HepG2 (cell line): ENCODE results near the gene LCMT2. TPM values are rescaled to one million over a fixed set of nuclear protein-coding genes. Genes with fewer than 3 reads are reported as not detected.

Experiments used
- ATM ChIP-seq: fragments of 450-650 bp; IDR thresholded peaks from 2 replicates; pipeline ENCODE4 v1.7.1; 2017; ENCODE audit warnings: mild to moderate bottlenecking, borderline replicate concordance
- CTCF ChIP-seq: sonication (generic); formaldehyde crosslinking; IDR thresholded peaks from 2 replicates; pipeline ENCODE4 v1.5.0; 2020; ENCODE audit warnings: mild to moderate bottlenecking, missing genetic modification reagents, moderate library complexity
- ELF3 ChIP-seq: IDR thresholded peaks from 2 replicates; pipeline ENCODE4 v1.6.1; 2016; ENCODE audit warnings: missing genetic modification reagents, missing compliant biosample characterization
- ESRRA ChIP-seq: sonication (generic); formaldehyde crosslinking; IDR thresholded peaks from 2 replicates; pipeline ENCODE4 v1.5.1; 2020; ENCODE audit warnings: mild to moderate bottlenecking, low read depth, missing genetic modification reagents
- MED8 ChIP-seq: sonication (generic); formaldehyde crosslinking; IDR thresholded peaks from 2 replicates; pipeline ENCODE4 v1.8.1; 2023; ENCODE audit warnings: mild to moderate bottlenecking, missing genetic modification reagents; ENCODE audit not compliant: insufficient replicate concordance
- MEIS2 ChIP-seq: sonication (generic); formaldehyde crosslinking; IDR thresholded peaks from 2 replicates; pipeline ENCODE4 v1.9.0; 2021; ENCODE audit warnings: mild to moderate bottlenecking, missing genetic modification reagents
- MLLT10 ChIP-seq: sonication (generic); formaldehyde crosslinking; IDR thresholded peaks from 2 replicates; pipeline ENCODE4 v1.4.0; 2020; ENCODE audit warnings: missing genetic modification reagents
- PHB2 ChIP-seq: fragments of 450-650 bp; IDR thresholded peaks from 2 replicates; pipeline ENCODE4 v1.6.1; 2018; ENCODE audit not compliant: partially characterized antibody
- ZBTB26 ChIP-seq: IDR thresholded peaks from 2 replicates; pipeline ENCODE4 v1.6.1; 2016; ENCODE audit warnings: missing compliant biosample characterization, missing genetic modification reagents, borderline replicate concordance
- ZBTB7B ChIP-seq: sonication (generic); formaldehyde crosslinking; IDR thresholded peaks from 2 replicates; pipeline ENCODE4 v1.4.0; 2020; ENCODE audit warnings: missing genetic modification reagents
- ZFP36L2 ChIP-seq: sonication (generic); formaldehyde crosslinking; IDR thresholded peaks from 2 replicates; pipeline ENCODE4 v1.4.0; 2020; ENCODE audit warnings: missing genetic modification reagents
- ZFP82 ChIP-seq: sonication (generic); formaldehyde crosslinking; IDR thresholded peaks from 2 replicates; pipeline ENCODE4 v1.5.1; 2020; ENCODE audit warnings: mild to moderate bottlenecking, missing genetic modification reagents, borderline replicate concordance
- ZNF382 ChIP-seq: sonication (generic); formaldehyde crosslinking; IDR thresholded peaks from 2 replicates; pipeline ENCODE4 v1.5.0; 2020; ENCODE audit warnings: missing genetic modification reagents, mild to moderate bottlenecking, borderline replicate concordance
- ZNF605 ChIP-seq: sonication (generic); formaldehyde crosslinking; IDR thresholded peaks from 2 replicates; pipeline ENCODE4 v1.8.0; 2022; ENCODE audit warnings: mild to moderate bottlenecking, missing genetic modification reagents
- ZNF615 ChIP-seq: sonication (generic); formaldehyde crosslinking; IDR thresholded peaks from 2 replicates; pipeline ENCODE4 v1.5.0; 2020; ENCODE audit warnings: mild to moderate bottlenecking, missing genetic modification reagents, borderline replicate concordance
- ZSCAN25 ChIP-seq: sonication (generic); formaldehyde crosslinking; IDR thresholded peaks from 2 replicates; pipeline ENCODE4 v1.8.0; 2022; ENCODE audit warnings: mild to moderate bottlenecking, missing genetic modification reagents
- polyA plus RNA-seq, 8 experiments: library from polyadenylated mRNA; depleted of rRNA in 3 of 8; stranded (reverse) in 7 of 8; unstranded in 1 of 8; fragments of >200 nt; fragmentation: Illumina TruSeq in 4 of 8; extraction: Trizol in 4 of 8; gene quantifications; 2 replicates each; pipeline versions ENCODE4 v1.2.1 to v1.2.3, GENCODE V29; 2011 to 2016; ENCODE audit warnings: low read depth in 4 of 8, missing spikeins in 1 of 8, mixed read lengths in 1 of 8; ENCODE audit not compliant: insufficient read depth in 1 of 8
- total RNA-seq, 5 experiments: library from RNA; depleted of rRNA; stranded (reverse); fragments of >200 nt; fragmentation: Illumina TruSeq; extraction: Trizol; gene quantifications; 2 replicates each; pipeline ENCODE4 v1.2.3, GENCODE V29; 2016; ENCODE audit warnings: low read depth in 1 of 5
- TF ChIP-seq, protein P1 (sequence below): sonication (generic); formaldehyde crosslinking; IDR thresholded peaks from 2 replicates; pipeline ENCODE4 v1.4.0; 2020; ENCODE audit warnings: missing genetic modification reagents, borderline replicate concordance
- TF ChIP-seq, protein P2 (sequence below): sonication (generic); formaldehyde crosslinking; IDR thresholded peaks from 2 replicates; pipeline ENCODE4 v1.8.0; 2022; ENCODE audit warnings: missing genetic modification reagents, mild to moderate bottlenecking, borderline replicate concordance

LCMT2 gene
- total and polyA plus RNA-seq, 2 of the 13 experiments (the other 11 are each of a cell fraction or from before 2014, with no cell fraction given): 6.9 to 9.1 TPM

- peak; percentile 66 for TF ChIP-seq CTCF (CRISPR knock-in tag)
- TF ChIP-seq ZFP36L2 (CRISPR knock-in tag): no peak
- no peak for TF ChIP-seq ATM
- TF ChIP-seq ZNF615 (CRISPR knock-in tag): no peak; the same call in 1 of the 2 replicates
- TF ChIP-seq ZFP82 (CRISPR knock-in tag): peak; percentile 88; the same call in 1 of the 2 replicates
- TF ChIP-seq ZNF605 (CRISPR knock-in tag): 0 out of 2 replicates have a peak, but pooled peaks have one; percentile 64
- peak; percentile 34; the same call in 1 of the 2 replicates for TF ChIP-seq ESRRA
- TF ChIP-seq, protein P1, sequence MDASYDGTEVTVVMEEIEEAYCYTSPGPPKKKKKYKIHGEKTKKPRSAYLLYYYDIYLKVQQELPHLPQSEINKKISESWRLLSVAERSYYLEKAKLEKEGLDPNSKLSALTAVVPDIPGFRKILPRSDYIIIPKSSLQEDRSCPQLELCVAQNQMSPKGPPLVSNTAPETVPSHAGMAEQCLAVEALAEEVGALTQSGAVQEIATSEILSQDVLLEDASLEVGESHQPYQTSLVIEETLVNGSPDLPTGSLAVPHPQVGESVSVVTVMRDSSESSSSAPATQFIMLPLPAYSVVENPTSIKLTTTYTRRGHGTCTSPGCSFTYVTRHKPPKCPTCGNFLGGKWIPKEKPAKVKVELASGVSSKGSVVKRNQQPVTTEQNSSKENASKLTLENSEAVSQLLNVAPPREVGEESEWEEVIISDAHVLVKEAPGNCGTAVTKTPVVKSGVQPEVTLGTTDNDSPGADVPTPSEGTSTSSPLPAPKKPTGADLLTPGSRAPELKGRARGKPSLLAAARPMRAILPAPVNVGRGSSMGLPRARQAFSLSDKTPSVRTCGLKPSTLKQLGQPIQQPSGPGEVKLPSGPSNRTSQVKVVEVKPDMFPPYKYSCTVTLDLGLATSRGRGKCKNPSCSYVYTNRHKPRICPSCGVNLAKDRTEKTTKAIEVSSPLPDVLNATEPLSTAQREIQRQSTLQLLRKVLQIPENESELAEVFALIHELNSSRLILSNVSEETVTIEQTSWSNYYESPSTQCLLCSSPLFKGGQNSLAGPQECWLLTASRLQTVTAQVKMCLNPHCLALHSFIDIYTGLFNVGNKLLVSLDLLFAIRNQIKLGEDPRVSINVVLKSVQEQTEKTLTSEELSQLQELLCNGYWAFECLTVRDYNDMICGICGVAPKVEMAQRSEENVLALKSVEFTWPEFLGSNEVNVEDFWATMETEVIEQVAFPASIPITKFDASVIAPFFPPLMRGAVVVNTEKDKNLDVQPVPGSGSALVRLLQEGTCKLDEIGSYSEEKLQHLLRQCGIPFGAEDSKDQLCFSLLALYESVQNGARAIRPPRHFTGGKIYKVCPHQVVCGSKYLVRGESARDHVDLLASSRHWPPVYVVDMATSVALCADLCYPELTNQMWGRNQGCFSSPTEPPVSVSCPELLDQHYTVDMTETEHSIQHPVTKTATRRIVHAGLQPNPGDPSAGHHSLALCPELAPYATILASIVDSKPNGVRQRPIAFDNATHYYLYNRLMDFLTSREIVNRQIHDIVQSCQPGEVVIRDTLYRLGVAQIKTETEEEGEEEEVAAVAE: no peak
- no peak for TF ChIP-seq MEIS2
- no peak for TF ChIP-seq MED8
- no peak; the same call in 1 of the 2 replicates for TF ChIP-seq ZBTB26 (CRISPR knock-in tag)
- TF ChIP-seq MLLT10: no peak
- TF ChIP-seq, protein P2, sequence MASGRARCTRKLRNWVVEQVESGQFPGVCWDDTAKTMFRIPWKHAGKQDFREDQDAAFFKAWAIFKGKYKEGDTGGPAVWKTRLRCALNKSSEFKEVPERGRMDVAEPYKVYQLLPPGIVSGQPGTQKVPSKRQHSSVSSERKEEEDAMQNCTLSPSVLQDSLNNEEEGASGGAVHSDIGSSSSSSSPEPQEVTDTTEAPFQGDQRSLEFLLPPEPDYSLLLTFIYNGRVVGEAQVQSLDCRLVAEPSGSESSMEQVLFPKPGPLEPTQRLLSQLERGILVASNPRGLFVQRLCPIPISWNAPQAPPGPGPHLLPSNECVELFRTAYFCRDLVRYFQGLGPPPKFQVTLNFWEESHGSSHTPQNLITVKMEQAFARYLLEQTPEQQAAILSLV: 0 out of 2 replicates have a peak, but pooled peaks have one; percentile 59
- TF ChIP-seq ZBTB7B (CRISPR knock-in tag): peak; percentile 92
- peak; percentile 42 for TF ChIP-seq ELF3 (CRISPR knock-in tag)
- TF ChIP-seq ZNF382: no peak
- no peak for TF ChIP-seq PHB2
- TF ChIP-seq ZSCAN25 (CRISPR knock-in tag): peak; percentile 42; the same call in 1 of the 2 replicates
Observed at GRCh38 chr15:43370975-43371974, 40.9 kb upstream of the LCMT2 start, which contains the start of the genes TUBGCP4 and ZSCAN29 (continued).
